Lower leg skin (tissue), 4 donors: Measurements from ENCODE around the gene CGA. TPM values are rescaled to one million over a fixed set of nuclear protein-coding genes. Genes with fewer than 3 reads are reported as not detected.
"Not testable (repeated sequence)": the region's sequence is repeated elsewhere in the genome, so short reads cannot be mapped to it uniquely, and the experiment has no call there.

Experiments
- DNase-seq, 2 donors: peaks; one replicate each; pipeline ENCODE4 v3.0.0-alpha.2; 2019; ENCODE audit warnings: low spot score in 2 of 2
- H3K4me3 ChIP-seq: fragments of 200-600 bp; sonication (generic); 2 replicates; pipeline ENCODE4 v1.5.1; 2017; ENCODE audit warnings: mild to moderate bottlenecking, low read depth; ENCODE audit not compliant: poor library complexity, severe bottlenecking
- POLR2A ChIP-seq, 2 donors: fragments of 450-650 bp; IDR thresholded peaks; one replicate each; pipeline ENCODE4 v1.6.1; 2016 to 2017; ENCODE audit warnings: antibody characterized with exemption in 2 of 2, mild to moderate bottlenecking in 1 of 2, moderate library complexity in 1 of 2
- whole genome bisulfite sequencing, 2 donors: methylation state at CpG; one replicate each; pipeline ENCODE4 v1.1.5; 2018; 5-methylcytosine and 5-hydroxymethylcytosine counted together
- intact Hi-C: fragments of 100-400 bp; cut with DNase I; formaldehyde crosslinking; loops from one replicate; pipeline ENCODE4 v1.15.0; 2023; ENCODE audit warnings: low total_unique reads
- total RNA-seq, 4 donors: library from RNA; depleted of rRNA; stranded (reverse); fragments of >200 nt; gene quantifications; one replicate each; pipeline ENCODE4 v1.1.0, GENCODE V29; 2016
- TF ChIP-seq, protein P1 (sequence below), 3 donors: fragments of 450-650 bp; IDR thresholded peaks; one replicate each; pipeline ENCODE4 v1.5.1; 2016; ENCODE audit warnings: antibody characterized with exemption in 3 of 3, mild to moderate bottlenecking in 3 of 3, moderate library complexity in 2 of 3

CGA gene
- 1 to 10 TPM in 3 of 4 donors, under 1 TPM in 1; 0.59 to 5.9 (median 3.4) TPM for total RNA-seq

DNA sequence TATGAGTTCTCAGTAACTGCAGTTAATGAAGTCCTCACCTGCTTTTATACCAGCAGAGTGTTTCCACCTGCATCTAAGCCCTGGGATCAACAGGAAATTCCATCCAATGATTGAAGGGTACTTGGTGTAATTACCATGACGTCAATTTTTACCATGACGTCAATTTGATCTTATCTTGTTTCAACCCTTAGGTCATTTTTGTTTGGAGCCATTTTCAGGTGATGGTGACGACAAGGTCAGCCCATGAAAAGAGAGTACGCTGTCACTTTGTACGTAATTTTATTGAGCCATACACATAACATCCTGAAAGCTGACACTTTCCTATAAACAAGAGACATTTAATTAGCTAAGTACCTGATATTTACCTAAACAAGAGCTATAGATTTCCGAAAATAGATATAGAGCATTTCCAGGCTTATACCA lies at the start of gene CGA:
Gene CGA, minus strand, starts transcription at position 20 of the 423 bp plus-strand sequence. CDS start 6,906 bp downstream, outside the sequence.
- 51 to 54% methylated on average over 6 of the region's 6 CpGs for WGBS, 2 donors
- TF ChIP-seq, protein P1, sequence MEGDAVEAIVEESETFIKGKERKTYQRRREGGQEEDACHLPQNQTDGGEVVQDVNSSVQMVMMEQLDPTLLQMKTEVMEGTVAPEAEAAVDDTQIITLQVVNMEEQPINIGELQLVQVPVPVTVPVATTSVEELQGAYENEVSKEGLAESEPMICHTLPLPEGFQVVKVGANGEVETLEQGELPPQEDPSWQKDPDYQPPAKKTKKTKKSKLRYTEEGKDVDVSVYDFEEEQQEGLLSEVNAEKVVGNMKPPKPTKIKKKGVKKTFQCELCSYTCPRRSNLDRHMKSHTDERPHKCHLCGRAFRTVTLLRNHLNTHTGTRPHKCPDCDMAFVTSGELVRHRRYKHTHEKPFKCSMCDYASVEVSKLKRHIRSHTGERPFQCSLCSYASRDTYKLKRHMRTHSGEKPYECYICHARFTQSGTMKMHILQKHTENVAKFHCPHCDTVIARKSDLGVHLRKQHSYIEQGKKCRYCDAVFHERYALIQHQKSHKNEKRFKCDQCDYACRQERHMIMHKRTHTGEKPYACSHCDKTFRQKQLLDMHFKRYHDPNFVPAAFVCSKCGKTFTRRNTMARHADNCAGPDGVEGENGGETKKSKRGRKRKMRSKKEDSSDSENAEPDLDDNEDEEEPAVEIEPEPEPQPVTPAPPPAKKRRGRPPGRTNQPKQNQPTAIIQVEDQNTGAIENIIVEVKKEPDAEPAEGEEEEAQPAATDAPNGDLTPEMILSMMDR (IDR thresholded peaks at IDR 0.05), result no peak
- no peak for TF ChIP-seq POLR2A (IDR thresholded peaks at IDR 0.05)
- H3K4me3 ChIP-seq, result no peak within 1 kb of the TSS
- intact Hi-C loops, result no loop called here
- no peak for DNase-seq

- 89 to 93% methylated on average over 6 to 8 of the region's 8 CpGs for WGBS, 2 donors
- intact Hi-C loops, result loop anchor here (10.0 kb wide), 1 partner anchor 95 kb away; no protein-coding TSS in a partner anchor
- not testable (repeated sequence) for H3K4me3 ChIP-seq, DNase-seq
Observed at GRCh38 chr6:87139927-87140326, 45.0 kb upstream of the CGA start.

GRCh38 chr6:87139236-87139635 lies 44.3 kb upstream of the CGA start:
- 8 to 13% methylated on average over 1 of the region's 1 CpG for WGBS, 2 donors
- DNase-seq, result no peak
- intact Hi-C loops, result loop anchor here (10.0 kb wide), 1 partner anchor 96 kb away; no protein-coding TSS in a partner anchor
- TF ChIP-seq POLR2A (IDR thresholded peaks at IDR 0.05), result no peak
- TF ChIP-seq, protein P1 (IDR thresholded peaks at IDR 0.05), result peak in 1 of 3 donors; percentile 38
- no peak overlapping the region for H3K4me3 ChIP-seq

DNA sequence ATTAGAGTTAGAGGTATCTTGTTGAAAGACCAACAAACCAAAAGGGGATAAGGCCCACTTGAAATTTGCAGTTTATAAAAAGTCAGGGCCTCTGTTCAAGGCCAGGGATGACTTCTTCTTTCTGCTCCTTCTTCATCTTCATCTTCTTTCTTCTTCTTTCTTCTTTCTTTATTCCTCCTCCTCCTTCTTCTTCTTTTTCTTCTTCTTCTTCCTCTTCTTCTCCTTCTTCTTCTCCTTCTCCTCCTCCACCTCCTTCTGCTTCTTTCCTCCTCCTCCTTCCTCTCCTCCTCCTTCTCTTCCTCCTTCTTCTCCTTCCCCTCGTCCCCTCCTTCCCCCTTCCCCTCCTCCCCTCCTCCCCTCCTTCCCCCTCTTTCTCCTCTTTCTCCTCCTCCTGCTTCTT lies 42.1 kb upstream of the CGA start:
- 50 to 52% methylated on average over 1 of the region's 1 CpG for whole genome bisulfite sequencing, 2 donors
- intact Hi-C loops, result loop anchor here (10.0 kb wide), 1 partner anchor 98 kb away; no protein-coding TSS in a partner anchor
- TF ChIP-seq POLR2A (IDR thresholded peaks at IDR 0.05), result no peak
- TF ChIP-seq, protein P1 (IDR thresholded peaks at IDR 0.05), result no peak
- no peak overlapping the region for H3K4me3 ChIP-seq
- DNase-seq, result no peak

DNA sequence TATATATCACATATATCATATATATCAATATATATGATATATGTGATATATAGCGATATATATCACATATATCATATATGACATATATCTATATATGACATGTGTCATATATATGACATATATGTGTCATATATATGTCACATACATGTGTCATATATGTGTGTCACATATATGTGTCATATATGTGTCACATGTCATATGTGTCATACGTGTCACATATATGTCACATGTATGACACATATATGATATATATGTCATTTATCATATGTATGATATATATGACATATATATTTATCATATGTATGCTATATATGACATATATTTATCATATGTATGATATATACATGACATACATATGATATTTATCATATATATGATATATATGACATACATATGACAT lies 32.8 kb upstream of the CGA start:
- intact Hi-C loops, result no loop called here
- DNase-seq, result no peak
- WGBS, 2 donors, result 84 to 90% methylated on average over 2 of the region's 2 CpGs
- TF ChIP-seq, protein P1 (IDR thresholded peaks at IDR 0.05), result no peak
- no peak for TF ChIP-seq POLR2A (IDR thresholded peaks at IDR 0.05)
- no peak overlapping the region for H3K4me3 ChIP-seq

DNA sequence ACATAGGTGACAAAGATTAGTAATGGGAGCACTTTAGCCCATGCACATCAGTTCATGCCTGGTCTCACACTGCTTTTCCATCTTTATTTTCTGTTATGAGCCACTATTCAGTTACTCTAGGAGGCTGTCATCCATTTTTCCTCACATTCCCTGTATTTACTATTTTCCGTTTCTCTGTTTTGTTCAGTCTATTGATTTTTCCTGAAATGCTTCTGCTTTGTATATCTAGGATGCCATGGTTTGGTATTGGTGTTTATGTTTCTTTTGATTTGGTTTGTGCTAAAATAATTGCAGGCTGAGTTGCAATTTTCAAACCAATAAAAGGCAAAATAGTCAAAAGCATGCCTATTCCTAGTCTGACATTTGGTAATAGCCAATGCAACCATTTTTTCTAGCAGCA lies 31.6 kb upstream of the CGA start:
- DNase-seq, result no peak
- TF ChIP-seq POLR2A (IDR thresholded peaks at IDR 0.05), result no peak
- TF ChIP-seq, protein P1 (IDR thresholded peaks at IDR 0.05), result no peak
- intact Hi-C loops, result no loop called here

More for the DNA sequence above, 31.6 kb upstream of the CGA start:
- H3K4me3 ChIP-seq, result no peak overlapping the region
- WGBS, 2 donors, result 0 to 36% methylated on average over 1 of the region's 1 CpG
